Liver (tissue), 3 donors: ENCODE measurements around the gene PLA2G3.

ENCODE experiments used
- EGR1 ChIP-seq, 2 donors: IDR thresholded peaks; 2 replicates each; pipeline ENCODE4 v1.6.1; 2016 to 2018; ENCODE audit warnings: antibody characterized with exemption in 2 of 2, low read depth in 2 of 2
- GABPA ChIP-seq, 2 donors: IDR thresholded peaks in 1 of 2; conservative IDR thresholded peaks in 1 of 2; 2 replicates each; pipeline ENCODE4 v1.6.1; 2016; ENCODE audit warnings: antibody characterized with exemption in 2 of 2, mild to moderate bottlenecking in 1 of 2, moderate library complexity in 1 of 2
- JUND ChIP-seq, 2 donors: IDR thresholded peaks; 2 replicates each; pipeline ENCODE4 v1.6.1; 2016; ENCODE audit warnings: antibody characterized with exemption in 2 of 2
- NR2F2 ChIP-seq: IDR thresholded peaks from 2 replicates; pipeline ENCODE4 v1.6.1; 2016; ENCODE audit warnings: antibody characterized with exemption
- RAD21 ChIP-seq, 2 donors: IDR thresholded peaks; 2 replicates each; pipeline ENCODE4 v1.6.1; 2016; ENCODE audit warnings: antibody characterized with exemption in 2 of 2, mild to moderate bottlenecking in 2 of 2
- SP1 ChIP-seq: IDR thresholded peaks from 2 replicates; pipeline ENCODE4 v1.6.1; 2018; ENCODE audit warnings: antibody characterized with exemption, mild to moderate bottlenecking
- TAF1 ChIP-seq: conservative IDR thresholded peaks from 2 replicates; pipeline ENCODE4 v1.6.1; 2016; ENCODE audit warnings: antibody characterized with exemption, mild to moderate bottlenecking
- TF ChIP-seq, protein P1 (sequence below): fragments of 150-350 bp; IDR thresholded peaks from 2 replicates; pipeline ENCODE4 v1.5.1; 2017; ENCODE audit warnings: improper control_type of control experiment, low read depth, low read length; ENCODE audit not compliant: missing input control
- TF ChIP-seq, protein P2 (sequence below): IDR thresholded peaks from 2 replicates; pipeline ENCODE4 v1.6.1; 2016; ENCODE audit warnings: antibody characterized with exemption
- TF ChIP-seq, protein P3 (sequence below): IDR thresholded peaks from 2 replicates; pipeline ENCODE4 v1.6.1; 2016; ENCODE audit warnings: antibody characterized with exemption, mild to moderate bottlenecking
- TF ChIP-seq, protein P4 (sequence below): IDR thresholded peaks from 2 replicates; pipeline ENCODE4 v1.6.1; 2016; ENCODE audit warnings: antibody characterized with exemption
- donor health status: healthy.
- donor health status: healthy.

DNA sequence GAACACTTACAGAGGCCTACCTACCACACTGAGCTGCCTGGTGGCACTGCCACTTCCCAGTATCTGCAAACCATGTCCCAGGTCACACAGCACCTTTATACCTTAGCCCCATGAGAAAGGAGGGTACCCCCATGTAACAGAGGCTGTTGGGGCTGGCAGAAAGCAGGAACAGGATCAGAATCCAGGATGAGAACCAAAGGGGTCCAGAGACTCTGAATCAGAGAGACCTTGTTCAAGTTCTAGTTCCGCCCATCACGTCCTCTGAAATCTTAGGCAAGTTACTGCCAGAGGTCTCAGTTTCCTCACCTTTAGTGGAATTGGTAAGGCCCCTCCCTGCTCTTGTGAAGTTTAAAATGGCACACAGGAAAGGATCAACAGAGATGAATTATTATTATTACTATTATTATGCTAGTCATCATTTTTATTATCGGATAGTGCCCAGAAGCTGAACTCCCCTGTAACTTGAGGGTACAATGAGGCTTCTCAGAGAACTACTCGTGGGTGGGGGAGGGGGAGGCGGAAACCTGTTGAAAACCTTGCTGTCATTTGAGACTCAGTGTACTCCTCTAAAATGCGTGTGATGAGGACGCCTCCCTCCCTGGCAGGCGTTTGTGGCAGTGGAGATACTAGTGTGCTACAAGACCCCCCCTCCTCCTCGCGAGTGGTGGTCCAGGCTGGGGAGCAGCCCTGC is 42.2 kb downstream of the PLA2G3 start:
- TF ChIP-seq NR2F2 (no peak), GABPA (IDR thresholded peaks at IDR 0.05 in 1 of 2, conservative IDR thresholded peaks at IDR 0.05 in 1 of 2) (no peak), JUND (IDR thresholded peaks at IDR 0.05) (no peak), SP1 (no peak), TAF1 (no peak), EGR1 (IDR thresholded peaks at IDR 0.05; ENCODE audit: low read depth in 2 of 2) (no peak), RAD21 (IDR thresholded peaks at IDR 0.05) (no peak)
- TF ChIP-seq, protein P1, sequence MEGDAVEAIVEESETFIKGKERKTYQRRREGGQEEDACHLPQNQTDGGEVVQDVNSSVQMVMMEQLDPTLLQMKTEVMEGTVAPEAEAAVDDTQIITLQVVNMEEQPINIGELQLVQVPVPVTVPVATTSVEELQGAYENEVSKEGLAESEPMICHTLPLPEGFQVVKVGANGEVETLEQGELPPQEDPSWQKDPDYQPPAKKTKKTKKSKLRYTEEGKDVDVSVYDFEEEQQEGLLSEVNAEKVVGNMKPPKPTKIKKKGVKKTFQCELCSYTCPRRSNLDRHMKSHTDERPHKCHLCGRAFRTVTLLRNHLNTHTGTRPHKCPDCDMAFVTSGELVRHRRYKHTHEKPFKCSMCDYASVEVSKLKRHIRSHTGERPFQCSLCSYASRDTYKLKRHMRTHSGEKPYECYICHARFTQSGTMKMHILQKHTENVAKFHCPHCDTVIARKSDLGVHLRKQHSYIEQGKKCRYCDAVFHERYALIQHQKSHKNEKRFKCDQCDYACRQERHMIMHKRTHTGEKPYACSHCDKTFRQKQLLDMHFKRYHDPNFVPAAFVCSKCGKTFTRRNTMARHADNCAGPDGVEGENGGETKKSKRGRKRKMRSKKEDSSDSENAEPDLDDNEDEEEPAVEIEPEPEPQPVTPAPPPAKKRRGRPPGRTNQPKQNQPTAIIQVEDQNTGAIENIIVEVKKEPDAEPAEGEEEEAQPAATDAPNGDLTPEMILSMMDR: no peak
- TF ChIP-seq, protein P2, sequence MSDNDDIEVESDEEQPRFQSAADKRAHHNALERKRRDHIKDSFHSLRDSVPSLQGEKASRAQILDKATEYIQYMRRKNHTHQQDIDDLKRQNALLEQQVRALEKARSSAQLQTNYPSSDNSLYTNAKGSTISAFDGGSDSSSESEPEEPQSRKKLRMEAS: no peak
- TF ChIP-seq, protein P3, sequence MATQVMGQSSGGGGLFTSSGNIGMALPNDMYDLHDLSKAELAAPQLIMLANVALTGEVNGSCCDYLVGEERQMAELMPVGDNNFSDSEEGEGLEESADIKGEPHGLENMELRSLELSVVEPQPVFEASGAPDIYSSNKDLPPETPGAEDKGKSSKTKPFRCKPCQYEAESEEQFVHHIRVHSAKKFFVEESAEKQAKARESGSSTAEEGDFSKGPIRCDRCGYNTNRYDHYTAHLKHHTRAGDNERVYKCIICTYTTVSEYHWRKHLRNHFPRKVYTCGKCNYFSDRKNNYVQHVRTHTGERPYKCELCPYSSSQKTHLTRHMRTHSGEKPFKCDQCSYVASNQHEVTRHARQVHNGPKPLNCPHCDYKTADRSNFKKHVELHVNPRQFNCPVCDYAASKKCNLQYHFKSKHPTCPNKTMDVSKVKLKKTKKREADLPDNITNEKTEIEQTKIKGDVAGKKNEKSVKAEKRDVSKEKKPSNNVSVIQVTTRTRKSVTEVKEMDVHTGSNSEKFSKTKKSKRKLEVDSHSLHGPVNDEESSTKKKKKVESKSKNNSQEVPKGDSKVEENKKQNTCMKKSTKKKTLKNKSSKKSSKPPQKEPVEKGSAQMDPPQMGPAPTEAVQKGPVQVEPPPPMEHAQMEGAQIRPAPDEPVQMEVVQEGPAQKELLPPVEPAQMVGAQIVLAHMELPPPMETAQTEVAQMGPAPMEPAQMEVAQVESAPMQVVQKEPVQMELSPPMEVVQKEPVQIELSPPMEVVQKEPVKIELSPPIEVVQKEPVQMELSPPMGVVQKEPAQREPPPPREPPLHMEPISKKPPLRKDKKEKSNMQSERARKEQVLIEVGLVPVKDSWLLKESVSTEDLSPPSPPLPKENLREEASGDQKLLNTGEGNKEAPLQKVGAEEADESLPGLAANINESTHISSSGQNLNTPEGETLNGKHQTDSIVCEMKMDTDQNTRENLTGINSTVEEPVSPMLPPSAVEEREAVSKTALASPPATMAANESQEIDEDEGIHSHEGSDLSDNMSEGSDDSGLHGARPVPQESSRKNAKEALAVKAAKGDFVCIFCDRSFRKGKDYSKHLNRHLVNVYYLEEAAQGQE: no peak
- TF ChIP-seq, protein P4, sequence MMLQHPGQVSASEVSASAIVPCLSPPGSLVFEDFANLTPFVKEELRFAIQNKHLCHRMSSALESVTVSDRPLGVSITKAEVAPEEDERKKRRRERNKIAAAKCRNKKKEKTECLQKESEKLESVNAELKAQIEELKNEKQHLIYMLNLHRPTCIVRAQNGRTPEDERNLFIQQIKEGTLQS: no peak
